ENCODE data around the gene TRAPPC3. TPM values are rescaled to one million over a fixed set of nuclear protein-coding genes. Genes with fewer than 3 reads are reported as not detected.

Gene TRAPPC3
- total and polyA plus RNA-seq, 9 of the 15 experiments (the other 6 are each of a cell fraction or from before 2014, with no cell fraction given) = 20.6 to 141 (median 112) TPM

DNA sequence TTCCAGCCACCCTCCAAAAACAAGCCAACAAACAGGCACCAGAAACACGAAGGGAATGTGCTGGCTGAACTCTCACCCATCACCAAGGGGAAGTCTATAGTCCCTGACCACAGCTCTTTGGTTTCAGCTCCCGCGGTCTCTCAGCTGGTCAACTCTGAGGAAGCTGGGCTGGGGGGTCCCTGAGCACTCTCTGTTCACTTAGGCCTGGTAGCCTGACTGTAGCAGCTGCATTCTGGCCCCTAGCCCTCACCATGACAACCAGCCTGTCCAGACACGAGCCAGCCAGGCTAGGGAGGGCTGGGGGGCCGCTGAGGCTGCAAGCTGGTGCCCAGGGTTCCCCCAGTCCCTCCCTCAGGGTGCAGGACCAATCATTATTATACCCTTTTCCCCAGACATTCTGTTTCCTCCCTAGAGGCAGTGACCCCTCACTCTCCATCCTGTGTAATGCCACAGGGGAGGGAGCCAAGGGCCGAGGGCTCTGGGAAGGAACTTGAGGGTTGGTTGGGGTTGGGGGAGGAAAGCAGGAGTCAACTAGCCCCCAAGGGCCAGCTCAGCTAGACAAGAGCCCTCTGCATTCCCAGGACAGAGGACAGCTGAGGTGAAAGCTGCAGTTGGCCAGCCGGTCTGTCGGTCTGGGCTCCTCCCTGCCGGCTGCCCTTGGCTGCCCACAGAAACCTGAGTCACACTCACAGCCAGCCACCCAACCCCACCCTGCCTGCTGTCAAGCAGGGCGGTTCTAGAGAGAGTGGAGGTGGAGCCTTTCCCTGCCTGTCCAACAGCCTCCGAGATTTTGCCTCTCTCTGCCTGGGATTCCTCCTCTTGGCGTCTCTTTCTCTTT lies 1.2 kb upstream of the TRAPPC3 start (continued):
- no peak for TF ChIP-seq ZNF282 (CRISPR knock-in tag; IDR thresholded peaks at IDR 0.05)
- 0 out of 2 replicates have a peak, but pooled peaks have one; percentile 1 for TF ChIP-seq NFRKB (IDR thresholded peaks at IDR 0.05; ENCODE audit: low read depth)
- TF ChIP-seq, protein P1, sequence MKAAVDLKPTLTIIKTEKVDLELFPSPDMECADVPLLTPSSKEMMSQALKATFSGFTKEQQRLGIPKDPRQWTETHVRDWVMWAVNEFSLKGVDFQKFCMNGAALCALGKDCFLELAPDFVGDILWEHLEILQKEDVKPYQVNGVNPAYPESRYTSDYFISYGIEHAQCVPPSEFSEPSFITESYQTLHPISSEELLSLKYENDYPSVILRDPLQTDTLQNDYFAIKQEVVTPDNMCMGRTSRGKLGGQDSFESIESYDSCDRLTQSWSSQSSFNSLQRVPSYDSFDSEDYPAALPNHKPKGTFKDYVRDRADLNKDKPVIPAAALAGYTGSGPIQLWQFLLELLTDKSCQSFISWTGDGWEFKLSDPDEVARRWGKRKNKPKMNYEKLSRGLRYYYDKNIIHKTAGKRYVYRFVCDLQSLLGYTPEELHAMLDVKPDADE (conservative IDR thresholded peaks at IDR 0.05; ENCODE audit: control insufficient read depth, low read depth, low read length) = peak; percentile 59
- TF ChIP-seq PHTF2 (CRISPR knock-in tag; IDR thresholded peaks at IDR 0.05) = no peak
- TF ChIP-seq ZNF263 (CRISPR knock-in tag; IDR thresholded peaks at IDR 0.05; ENCODE audit: borderline replicate concordance) = no peak
- TF ChIP-seq, protein P2, sequence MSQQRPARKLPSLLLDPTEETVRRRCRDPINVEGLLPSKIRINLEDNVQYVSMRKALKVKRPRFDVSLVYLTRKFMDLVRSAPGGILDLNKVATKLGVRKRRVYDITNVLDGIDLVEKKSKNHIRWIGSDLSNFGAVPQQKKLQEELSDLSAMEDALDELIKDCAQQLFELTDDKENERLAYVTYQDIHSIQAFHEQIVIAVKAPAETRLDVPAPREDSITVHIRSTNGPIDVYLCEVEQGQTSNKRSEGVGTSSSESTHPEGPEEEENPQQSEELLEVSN (IDR thresholded peaks at IDR 0.05; ENCODE audit: borderline replicate concordance in 1 of 2, extremely low read depth in 1 of 2, insufficient read depth in 1 of 2, insufficient read length in 1 of 2, low read depth in 1 of 2, low read length in 1 of 2, poor library complexity in 1 of 2, severe bottlenecking in 1 of 2) = no peak
- TF ChIP-seq, protein P3, sequence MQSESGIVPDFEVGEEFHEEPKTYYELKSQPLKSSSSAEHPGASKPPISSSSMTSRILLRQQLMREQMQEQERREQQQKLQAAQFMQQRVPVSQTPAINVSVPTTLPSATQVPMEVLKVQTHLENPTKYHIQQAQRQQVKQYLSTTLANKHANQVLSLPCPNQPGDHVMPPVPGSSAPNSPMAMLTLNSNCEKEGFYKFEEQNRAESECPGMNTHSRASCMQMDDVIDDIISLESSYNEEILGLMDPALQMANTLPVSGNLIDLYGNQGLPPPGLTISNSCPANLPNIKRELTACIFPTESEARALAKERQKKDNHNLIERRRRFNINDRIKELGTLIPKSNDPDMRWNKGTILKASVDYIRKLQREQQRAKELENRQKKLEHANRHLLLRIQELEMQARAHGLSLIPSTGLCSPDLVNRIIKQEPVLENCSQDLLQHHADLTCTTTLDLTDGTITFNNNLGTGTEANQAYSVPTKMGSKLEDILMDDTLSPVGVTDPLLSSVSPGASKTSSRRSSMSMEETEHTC (IDR thresholded peaks at IDR 0.05) = no peak; the same call in 1 of the 2 replicates
- TF ChIP-seq, protein P4, sequence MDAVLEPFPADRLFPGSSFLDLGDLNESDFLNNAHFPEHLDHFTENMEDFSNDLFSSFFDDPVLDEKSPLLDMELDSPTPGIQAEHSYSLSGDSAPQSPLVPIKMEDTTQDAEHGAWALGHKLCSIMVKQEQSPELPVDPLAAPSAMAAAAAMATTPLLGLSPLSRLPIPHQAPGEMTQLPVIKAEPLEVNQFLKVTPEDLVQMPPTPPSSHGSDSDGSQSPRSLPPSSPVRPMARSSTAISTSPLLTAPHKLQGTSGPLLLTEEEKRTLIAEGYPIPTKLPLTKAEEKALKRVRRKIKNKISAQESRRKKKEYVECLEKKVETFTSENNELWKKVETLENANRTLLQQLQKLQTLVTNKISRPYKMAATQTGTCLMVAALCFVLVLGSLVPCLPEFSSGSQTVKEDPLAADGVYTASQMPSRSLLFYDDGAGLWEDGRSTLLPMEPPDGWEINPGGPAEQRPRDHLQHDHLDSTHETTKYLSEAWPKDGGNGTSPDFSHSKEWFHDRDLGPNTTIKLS (IDR thresholded peaks at IDR 0.05; ENCODE audit: borderline replicate concordance, low read depth) = no peak
- TF ChIP-seq, protein P5, sequence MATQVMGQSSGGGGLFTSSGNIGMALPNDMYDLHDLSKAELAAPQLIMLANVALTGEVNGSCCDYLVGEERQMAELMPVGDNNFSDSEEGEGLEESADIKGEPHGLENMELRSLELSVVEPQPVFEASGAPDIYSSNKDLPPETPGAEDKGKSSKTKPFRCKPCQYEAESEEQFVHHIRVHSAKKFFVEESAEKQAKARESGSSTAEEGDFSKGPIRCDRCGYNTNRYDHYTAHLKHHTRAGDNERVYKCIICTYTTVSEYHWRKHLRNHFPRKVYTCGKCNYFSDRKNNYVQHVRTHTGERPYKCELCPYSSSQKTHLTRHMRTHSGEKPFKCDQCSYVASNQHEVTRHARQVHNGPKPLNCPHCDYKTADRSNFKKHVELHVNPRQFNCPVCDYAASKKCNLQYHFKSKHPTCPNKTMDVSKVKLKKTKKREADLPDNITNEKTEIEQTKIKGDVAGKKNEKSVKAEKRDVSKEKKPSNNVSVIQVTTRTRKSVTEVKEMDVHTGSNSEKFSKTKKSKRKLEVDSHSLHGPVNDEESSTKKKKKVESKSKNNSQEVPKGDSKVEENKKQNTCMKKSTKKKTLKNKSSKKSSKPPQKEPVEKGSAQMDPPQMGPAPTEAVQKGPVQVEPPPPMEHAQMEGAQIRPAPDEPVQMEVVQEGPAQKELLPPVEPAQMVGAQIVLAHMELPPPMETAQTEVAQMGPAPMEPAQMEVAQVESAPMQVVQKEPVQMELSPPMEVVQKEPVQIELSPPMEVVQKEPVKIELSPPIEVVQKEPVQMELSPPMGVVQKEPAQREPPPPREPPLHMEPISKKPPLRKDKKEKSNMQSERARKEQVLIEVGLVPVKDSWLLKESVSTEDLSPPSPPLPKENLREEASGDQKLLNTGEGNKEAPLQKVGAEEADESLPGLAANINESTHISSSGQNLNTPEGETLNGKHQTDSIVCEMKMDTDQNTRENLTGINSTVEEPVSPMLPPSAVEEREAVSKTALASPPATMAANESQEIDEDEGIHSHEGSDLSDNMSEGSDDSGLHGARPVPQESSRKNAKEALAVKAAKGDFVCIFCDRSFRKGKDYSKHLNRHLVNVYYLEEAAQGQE (IDR thresholded peaks at IDR 0.05; ENCODE audit: borderline replicate concordance) = peak; percentile 37; the same call in 1 of the 2 replicates
- TF ChIP-seq, protein P5 (CRISPR knock-in tag; IDR thresholded peaks at IDR 0.05; ENCODE audit: low read depth) = 0 out of 2 replicates have a peak, but pooled peaks have one; percentile 42
- no peak for TF ChIP-seq NFIC (IDR thresholded peaks at IDR 0.05)
- TF ChIP-seq ZNF507 (tag; conservative IDR thresholded peaks at IDR 0.05) = no peak

All from K562 (cell line).